IgD-negative memory B cell (primary cell): ENCODE measurements around the gene DNAH12. TPM values are rescaled to one million over a fixed set of nuclear protein-coding genes. Genes with fewer than 3 reads are reported as not detected.
A peak's percentile ranks its signal among the peaks of the same experiment; 100 is the strongest.
"Not testable (repeated sequence)": the region's sequence is repeated elsewhere in the genome, so short reads cannot be mapped to it uniquely, and the experiment has no call there.

Experiments used
- H3K27ac Mint-ChIP-seq, 3 donors: one replicate each; pipeline ENCODE4 v1.8.0; 2020 to 2022; ENCODE audit warnings: mild to moderate bottlenecking in 3 of 3, mixed read lengths in 3 of 3, moderate library complexity in 1 of 3
- H3K27me3 Mint-ChIP-seq: one replicate; pipeline ENCODE4 v1.8.0; 2021; ENCODE audit warnings: mixed read lengths
- H3K36me3 Mint-ChIP-seq: one replicate; pipeline ENCODE4 v1.8.0; 2020; ENCODE audit warnings: mild to moderate bottlenecking, mixed read lengths
- H3K4me1 Mint-ChIP-seq, 3 donors: one replicate each; pipeline ENCODE4 v1.8.0; 2020 to 2022; ENCODE audit warnings: mixed read lengths in 3 of 3, mild to moderate bottlenecking in 1 of 3
- H3K4me3 Mint-ChIP-seq, 4 donors: one replicate each; pipeline ENCODE4 v1.8.0; 2020 to 2022; ENCODE audit warnings: mild to moderate bottlenecking in 4 of 4, mixed read lengths in 4 of 4, moderate library complexity in 3 of 4
- H3K9me3 Mint-ChIP-seq, 3 donors: one replicate each; pipeline ENCODE4 v1.8.0; 2020 to 2021; ENCODE audit warnings: mixed read lengths in 3 of 3, mild to moderate bottlenecking in 1 of 3
- polyA plus RNA-seq: library from polyadenylated mRNA; unstranded; fragments of 300-500 nt; fragmentation: Illumina TruSeq; gene quantifications from one replicate; pipeline ENCODE4 v1.2.3, GENCODE V29; 2021

Gene DNAH12
- polyA plus RNA-seq, 1 donor from 2014 or later: not detected

DNA sequence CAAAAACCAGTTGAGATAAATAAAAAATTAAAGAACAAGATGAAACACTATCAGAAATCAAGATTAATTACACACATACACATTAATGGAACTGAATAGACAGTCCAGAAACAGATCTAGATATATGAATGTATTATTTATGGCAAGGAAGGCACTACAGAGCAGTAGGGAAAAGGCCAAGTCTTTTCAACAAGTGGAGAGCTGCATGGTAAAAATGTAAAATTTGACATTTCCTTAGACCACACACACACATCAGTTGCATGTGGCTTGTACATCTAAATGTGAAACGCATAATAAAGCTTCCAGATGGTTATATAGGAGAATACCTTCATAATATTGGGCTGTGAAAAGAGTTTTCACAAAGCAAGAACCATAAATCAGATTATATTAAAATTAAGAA, 193.9 kb downstream of the DNAH12 start:
- Mint-ChIP-seq H3K36me3 (no peaks in the 10 kb centered on the region), H3K27ac (no peak overlapping the region), H3K27me3 (peaks cover 1% of the 10 kb centered on the region), H3K4me1 (peaks cover 5 to 11% (median 6%) of the 10 kb centered on the region in 3 donors), H3K9me3 (peaks cover 3 to 13% (median 4%) of the 10 kb centered on the region in 3 donors), H3K4me3 (no peak overlapping the region)

DNA sequence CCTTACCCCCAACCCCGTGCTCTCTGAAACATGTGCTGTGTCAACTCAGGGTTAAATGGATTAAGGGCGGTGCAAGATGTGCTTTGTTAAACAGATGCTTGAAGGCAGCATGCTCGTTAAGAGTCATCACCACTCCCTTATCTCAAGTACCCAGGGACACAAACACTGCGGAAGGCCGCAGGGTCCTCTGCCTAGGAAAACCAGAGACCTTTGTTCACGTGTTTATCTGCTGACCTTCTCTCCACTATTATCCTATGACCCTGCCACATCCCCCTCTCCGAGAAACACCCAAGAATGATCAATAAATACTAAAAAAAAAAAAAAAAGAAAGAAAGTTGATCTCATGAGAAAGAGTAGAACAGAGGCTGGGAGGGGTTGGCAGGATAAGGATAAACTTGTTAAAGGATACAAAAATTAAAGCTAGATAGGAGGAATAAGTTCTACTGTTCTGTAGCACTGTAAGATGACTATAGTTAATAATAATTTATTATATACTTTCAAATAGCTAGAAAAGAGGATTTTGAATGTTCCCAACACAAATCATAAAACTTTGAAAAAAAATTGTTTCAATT, 205.0 kb downstream of the DNAH12 start:
- not testable (repeated sequence) for H3K4me1 Mint-ChIP-seq, H3K4me3 Mint-ChIP-seq, H3K27ac Mint-ChIP-seq, H3K36me3 Mint-ChIP-seq, H3K9me3 Mint-ChIP-seq
- H3K27me3 Mint-ChIP-seq: peaks cover 14% of the 10 kb centered on the region

DNA sequence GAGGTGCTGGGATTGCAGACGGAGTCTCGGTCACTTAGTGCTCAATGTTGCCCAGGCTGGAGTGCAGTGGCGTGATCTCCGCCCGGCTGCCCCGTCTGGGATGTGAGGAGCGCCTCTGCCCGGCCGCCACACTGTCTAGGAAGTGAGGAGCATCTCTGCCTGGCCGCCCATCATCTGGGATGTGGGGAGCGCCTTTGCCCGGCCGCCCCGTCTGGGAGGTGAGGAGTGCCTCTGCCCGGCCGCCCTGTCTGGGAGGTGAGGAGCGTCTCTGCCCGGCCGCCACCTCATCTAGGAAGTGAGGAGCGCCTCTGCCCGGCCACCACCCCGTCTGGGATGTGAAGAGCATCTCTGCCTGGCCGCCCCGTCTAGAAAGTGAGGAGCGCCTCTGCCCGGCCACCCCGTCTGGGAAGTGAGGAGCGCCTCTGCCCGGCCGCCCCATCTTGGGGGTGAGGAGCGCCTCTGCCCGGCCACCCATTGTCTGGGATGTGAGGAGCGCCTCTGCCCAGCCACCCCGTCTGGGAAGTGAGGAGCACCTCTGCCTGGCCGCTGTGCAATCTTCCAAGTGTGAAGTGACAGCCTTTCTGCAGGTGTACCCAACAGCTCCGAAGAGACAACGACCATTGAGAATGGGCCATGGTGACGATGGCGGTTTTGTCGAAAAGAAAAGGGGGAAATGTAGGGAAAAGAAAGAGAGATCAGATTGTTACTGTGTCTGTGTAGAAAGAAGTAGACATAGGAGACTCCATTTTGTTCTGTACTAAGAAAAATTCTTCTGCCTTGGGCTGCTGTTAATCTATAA, 205.7 kb downstream of the DNAH12 start:
- not testable (repeated sequence) for H3K9me3 Mint-ChIP-seq, H3K4me1 Mint-ChIP-seq, H3K36me3 Mint-ChIP-seq, H3K4me3 Mint-ChIP-seq, H3K27ac Mint-ChIP-seq
- peaks cover 13% of the 10 kb centered on the region for H3K27me3 Mint-ChIP-seq

DNA sequence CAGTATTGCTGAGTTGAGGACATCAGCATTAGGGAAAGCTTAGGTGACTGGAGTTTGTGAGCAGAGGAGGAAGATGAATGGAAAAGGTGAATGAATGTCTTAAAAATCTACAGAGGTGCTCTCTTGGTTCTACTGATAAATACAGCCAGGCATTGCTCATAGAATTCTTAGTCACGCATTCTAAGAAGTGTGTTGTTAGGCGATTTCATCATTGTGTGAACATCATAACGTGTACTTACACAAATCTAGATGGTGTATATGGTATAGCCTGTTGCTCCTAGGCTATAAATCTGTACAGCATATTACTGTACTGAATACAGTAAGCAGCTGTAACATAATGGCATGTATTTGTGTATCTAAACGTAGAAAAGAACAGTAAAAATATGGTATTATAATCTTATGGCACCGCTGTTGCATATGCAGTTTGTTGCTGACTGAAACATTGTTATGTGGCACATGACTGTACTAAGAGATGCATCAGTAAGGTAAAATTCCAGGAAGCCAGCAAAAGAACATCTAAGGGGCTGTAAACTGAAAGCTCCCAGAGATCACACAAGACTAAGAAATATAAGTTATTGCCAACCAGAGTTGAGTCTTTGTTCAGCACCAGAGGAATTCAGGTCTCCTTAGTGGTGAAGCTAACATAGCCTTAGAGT, 208.7 kb downstream of the DNAH12 start:
- Mint-ChIP-seq H3K36me3 (no peaks in the 10 kb centered on the region), H3K9me3 (no peaks in the 10 kb centered on the region), H3K27me3 (peaks cover 9% of the 10 kb centered on the region), H3K27ac (no peak overlapping the region), H3K4me3 (no peak overlapping the region), H3K4me1 (no peaks in the 10 kb centered on the region)

DNA sequence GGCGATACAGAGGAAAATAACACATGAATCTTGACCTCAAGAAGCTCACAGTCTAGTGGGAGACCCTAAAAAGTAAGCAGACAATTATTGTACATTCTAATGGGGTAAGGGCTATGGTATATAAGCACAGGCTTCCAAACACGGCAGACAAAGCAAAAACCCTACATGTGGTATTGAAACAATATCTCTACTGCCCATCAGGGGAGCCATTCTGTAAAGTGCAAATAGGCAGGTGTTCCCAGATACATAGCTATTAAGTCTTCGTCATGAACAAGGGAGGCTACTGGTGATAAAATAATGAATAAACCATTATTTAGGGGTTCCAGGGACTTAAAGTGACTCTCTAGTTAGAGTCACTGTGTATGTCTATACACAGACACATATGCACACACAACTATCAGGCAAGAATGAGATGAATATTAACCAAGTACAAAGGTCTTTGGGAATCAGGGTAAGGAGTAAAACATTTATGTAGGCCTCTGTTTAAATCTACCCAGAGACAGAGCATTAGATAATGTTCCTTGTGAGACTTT, 213.0 kb downstream of the DNAH12 start:
- no peaks in the 10 kb centered on the region for H3K36me3 Mint-ChIP-seq
- no peak overlapping the region for H3K27ac Mint-ChIP-seq
- H3K4me3 Mint-ChIP-seq: no peak overlapping the region
- H3K4me1 Mint-ChIP-seq: no peaks in the 10 kb centered on the region
- peaks cover 11% of the 10 kb centered on the region for H3K27me3 Mint-ChIP-seq
- peaks cover 0 to 5% (median 0%) of the 10 kb centered on the region in 3 donors for H3K9me3 Mint-ChIP-seq

DNA sequence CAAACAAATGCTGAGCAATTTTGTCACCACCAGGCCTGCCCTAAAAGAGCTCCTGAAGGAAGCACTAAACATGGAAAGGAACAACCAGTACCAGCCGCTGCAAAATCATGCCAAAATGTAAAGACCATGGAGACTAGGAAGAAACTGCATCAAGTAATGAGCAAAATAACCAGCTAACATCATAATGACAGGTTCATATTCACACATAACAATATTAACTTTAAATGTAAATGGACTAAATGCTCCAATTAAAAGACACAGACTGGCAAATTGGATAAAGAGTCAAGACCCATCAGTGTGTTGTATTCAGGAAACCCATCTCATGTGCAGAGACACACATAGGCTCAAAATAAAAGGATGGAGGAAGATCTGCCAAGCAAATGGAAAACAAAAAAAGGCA, 217.6 kb downstream of the DNAH12 start:
- H3K36me3 Mint-ChIP-seq, H3K4me3 Mint-ChIP-seq, H3K27me3 Mint-ChIP-seq, H3K4me1 Mint-ChIP-seq, H3K9me3 Mint-ChIP-seq, H3K27ac Mint-ChIP-seq: not testable (repeated sequence)

DNA sequence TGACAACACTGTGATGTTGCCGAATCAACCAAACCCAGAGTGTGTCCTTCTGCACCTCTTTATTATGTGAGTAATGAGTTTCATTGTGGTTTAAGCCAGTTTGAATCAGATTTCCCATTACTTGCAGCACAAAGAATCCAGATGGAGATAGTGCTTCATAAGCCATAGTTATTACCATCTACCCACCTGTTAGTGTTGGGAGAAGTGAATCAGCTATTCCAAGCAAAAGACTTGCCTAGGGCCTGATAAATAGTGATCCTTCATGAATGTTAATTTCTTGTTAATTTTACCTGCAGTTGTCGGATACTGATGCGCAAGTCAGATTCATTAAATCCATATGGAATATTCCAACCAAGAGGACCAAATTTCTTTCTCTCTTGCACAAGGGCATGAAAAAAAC, 229.9 kb downstream of the DNAH12 start:
- no peaks in the 10 kb centered on the region for H3K36me3 Mint-ChIP-seq
- H3K9me3 Mint-ChIP-seq: peaks cover 0 to 4% (median 0%) of the 10 kb centered on the region in 3 donors
- H3K4me3 Mint-ChIP-seq: no peak overlapping the region
- peaks cover 0 to 3% (median 0%) of the 10 kb centered on the region in 3 donors for H3K4me1 Mint-ChIP-seq
- H3K27ac Mint-ChIP-seq: no peak overlapping the region
- H3K27me3 Mint-ChIP-seq: peaks cover 3% of the 10 kb centered on the region

DNA sequence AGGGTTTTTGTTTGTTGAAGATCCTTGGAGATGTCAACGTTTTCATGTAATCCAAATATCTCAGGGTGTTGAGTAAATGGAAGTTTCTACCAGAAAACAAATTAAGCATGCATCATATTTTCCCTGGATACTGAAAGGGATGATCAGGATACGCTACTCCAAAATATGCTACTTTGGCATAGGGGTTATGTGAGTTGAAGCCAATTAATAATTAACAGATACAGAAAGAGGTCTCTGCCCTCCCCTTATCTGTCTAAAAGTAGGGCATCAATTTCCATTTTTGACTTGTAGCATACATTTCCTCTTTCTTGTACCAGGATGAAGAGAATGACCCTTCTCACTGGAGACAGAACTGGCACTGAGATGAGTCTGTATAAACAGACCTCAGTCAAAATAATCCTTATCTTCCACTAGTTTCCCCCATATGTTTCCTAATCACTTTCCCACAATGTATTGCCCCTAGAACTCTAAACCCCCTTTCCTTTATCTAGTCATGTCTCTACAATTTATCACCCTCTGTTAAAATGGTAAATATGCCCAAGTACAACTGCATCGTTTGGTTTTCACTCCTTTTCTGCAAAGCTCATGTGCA, 234.3 kb downstream of the DNAH12 start:
- no peaks in the 10 kb centered on the region for H3K36me3 Mint-ChIP-seq
- H3K27ac Mint-ChIP-seq: no peak overlapping the region
- H3K27me3 Mint-ChIP-seq: peaks cover 2% of the 10 kb centered on the region
- no peak overlapping the region for H3K4me3 Mint-ChIP-seq
- H3K4me1 Mint-ChIP-seq: no peaks in the 10 kb centered on the region
- H3K9me3 Mint-ChIP-seq: no peaks in the 10 kb centered on the region

DNA sequence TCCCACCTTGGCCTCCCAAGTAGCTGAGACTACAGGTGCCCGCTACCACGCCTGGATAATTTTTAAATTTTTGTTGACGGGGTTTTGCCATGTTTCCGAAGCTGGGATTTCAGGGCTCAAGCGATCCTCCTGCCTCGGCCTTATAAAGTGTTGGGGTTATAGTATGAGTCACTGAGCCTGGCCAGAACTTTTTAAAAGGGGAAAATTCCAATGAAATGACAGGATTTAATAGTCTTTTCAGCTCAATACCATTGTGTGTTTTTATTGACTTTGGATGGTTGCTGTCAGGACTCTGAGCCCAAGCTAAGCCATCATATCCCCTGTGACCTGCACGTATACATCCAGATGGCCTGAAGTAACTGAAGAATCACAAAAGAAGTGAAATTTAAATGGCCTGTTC, 240.6 kb downstream of the DNAH12 start:
- H3K36me3 Mint-ChIP-seq, H3K27ac Mint-ChIP-seq, H3K4me3 Mint-ChIP-seq, H3K4me1 Mint-ChIP-seq, H3K9me3 Mint-ChIP-seq, H3K27me3 Mint-ChIP-seq: not testable (repeated sequence)

DNA sequence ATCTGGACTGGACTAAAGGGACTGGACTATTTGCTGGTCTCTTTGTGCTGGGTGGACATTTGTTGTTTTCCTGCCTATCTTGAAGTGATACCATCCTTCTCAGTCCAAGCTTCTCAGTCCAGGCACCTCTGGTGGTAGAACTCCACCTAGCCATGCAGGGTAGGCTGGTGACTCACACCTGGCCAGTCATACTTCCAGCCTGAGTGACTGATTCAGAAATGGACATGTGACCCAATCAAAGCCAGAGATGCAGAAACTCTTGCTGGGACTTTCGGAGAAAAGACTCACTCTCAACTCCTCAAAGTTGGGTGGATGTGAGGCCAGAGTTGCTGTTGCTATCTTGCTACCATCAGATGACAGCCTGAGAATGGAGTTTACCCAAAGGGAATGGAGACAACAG, 246.1 kb downstream of the DNAH12 start:
- H3K4me3 Mint-ChIP-seq: no peak overlapping the region
- peaks cover 7% of the 10 kb centered on the region for H3K27me3 Mint-ChIP-seq
- no peak overlapping the region for H3K27ac Mint-ChIP-seq
- peaks cover 2% of the 10 kb centered on the region for H3K36me3 Mint-ChIP-seq
- H3K4me1 Mint-ChIP-seq: no peaks in the 10 kb centered on the region
- no peaks in the 10 kb centered on the region for H3K9me3 Mint-ChIP-seq

DNA sequence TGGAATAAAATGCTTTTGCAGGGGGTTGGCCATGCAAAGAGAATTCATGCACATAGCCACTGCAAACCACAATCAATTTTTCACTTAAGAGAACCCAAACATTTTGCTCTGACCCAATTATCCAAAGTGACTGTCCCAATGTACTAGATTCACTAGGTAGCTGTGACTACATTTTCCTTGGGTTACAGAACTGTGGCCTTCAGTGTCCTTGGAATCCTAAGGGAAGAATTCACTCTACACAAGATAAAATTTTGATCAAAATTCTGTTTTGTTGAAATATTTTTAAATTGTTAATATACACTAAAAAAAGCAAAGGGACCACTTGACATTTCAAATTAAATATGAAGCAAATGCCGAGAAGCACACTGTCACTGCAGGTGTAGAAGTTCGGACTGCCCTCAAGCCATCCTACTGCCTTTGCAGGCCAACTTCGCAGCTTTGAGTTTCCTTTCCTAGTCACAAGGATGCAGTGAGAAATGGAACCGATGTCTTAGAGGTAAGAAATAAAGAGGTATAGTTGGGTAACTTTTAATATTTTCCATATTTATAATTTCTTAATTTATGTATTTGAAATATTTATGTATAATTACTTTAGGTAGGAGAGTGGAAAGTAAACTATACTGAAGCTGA, 251.1 kb downstream of the DNAH12 start:
- Mint-ChIP-seq H3K4me3 (no peak overlapping the region), H3K27ac (no peak overlapping the region), H3K4me1 (no peaks in the 10 kb centered on the region), H3K9me3 (no peaks in the 10 kb centered on the region), H3K36me3 (peaks cover 2% of the 10 kb centered on the region), H3K27me3 (peaks cover 3% of the 10 kb centered on the region)

DNA sequence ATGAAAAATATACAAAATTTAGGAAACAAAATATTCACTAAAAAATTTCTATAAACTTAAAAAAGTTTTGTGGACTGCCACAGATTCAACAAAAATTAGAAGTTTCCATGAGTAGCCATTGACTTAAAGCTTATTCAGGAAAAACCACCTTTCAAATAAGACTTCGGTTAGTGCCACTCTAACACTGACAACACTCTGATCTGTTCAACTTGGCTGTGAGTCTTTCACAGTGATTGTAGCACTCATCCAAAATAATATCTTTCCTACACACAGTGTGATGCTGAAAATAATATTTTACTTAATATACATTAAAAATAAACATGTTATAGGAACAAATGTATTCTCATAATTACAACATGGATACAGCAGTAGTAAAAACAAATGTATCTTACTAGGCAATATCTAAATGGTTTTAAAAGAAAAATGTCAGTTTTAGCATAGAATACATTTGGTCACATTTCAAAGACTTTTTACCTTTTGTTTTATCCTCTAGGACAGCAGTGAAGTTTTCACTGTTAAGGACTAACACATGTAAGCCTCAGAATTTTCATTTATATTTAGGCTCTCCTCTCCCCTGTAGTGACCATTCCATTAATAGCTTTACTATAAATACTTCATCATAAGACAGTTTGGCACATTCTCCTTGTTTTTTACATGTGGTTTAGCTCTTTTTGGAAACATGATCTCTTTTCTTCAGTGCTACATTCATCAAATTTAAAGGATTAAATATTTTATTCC, 251.8 kb downstream of the DNAH12 start, which contains the start of gene ASB14:
ASB14 (minus strand) TSS at position 527 of the 738 bp plus-strand sequence. CDS start 652 bp downstream, outside the sequence.
- no peaks in the 10 kb centered on the region for H3K4me1 Mint-ChIP-seq
- H3K4me3 Mint-ChIP-seq: no peak within 1 kb of the TSS
- no peaks in the 10 kb centered on the region for H3K9me3 Mint-ChIP-seq
- H3K27ac Mint-ChIP-seq: no peak within 1 kb of the TSS
- peaks cover 3% of the 10 kb centered on the region for H3K27me3 Mint-ChIP-seq
- peaks cover 2% of the 10 kb centered on the region for H3K36me3 Mint-ChIP-seq

DNA sequence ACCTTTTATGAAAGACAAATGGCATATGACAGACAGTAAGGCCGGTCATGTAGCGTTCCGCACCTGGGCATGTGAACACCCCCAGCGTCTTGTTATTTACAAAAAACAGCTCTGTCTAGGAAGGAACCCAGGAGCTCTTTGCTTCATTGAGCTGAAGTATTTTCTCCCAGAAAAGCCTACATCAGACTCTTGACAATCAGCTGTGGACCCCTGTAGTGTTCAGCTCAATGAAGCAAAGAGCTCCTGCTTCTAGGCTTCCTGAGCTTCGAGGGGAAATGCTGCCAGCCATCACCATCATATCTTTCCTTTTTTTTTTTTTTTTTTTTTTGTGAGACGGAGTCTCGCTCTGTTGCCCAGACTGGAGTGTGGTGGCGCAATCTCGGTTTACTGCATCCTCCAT, 255.7 kb downstream of the DNAH12 start:
- Mint-ChIP-seq H3K4me1 (no peaks in the 10 kb centered on the region), H3K9me3 (peaks cover 0 to 2% (median 0%) of the 10 kb centered on the region in 3 donors), H3K36me3 (no peaks in the 10 kb centered on the region), H3K4me3 (no peak overlapping the region), H3K27ac (peak overlapping the region in 1 of 3 donors; percentile 43), H3K27me3 (peaks cover 3% of the 10 kb centered on the region)

DNA sequence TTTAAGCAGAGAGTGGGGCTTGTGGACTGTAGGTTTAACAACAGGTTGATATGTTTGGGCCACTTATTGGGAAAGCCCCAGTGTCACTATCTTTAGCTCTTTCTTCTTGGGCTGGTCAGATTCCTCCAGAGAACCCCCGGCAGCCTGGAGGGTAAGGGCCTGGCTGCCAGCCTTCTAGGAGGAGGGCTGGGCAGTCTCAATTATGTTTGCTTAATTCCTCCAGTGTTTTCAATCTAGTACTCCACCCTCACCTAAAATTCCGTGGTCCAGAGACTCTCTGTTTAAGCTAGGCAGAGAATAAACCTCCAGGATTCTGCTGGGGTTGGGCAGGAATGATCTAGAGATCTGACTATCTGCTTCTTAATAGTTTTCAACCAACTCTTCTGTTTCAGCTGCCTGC, 256.9 kb downstream of the DNAH12 start:
- Mint-ChIP-seq H3K4me1 (no peaks in the 10 kb centered on the region), H3K27ac (no peak overlapping the region), H3K9me3 (peaks cover 0 to 2% (median 0%) of the 10 kb centered on the region in 3 donors), H3K27me3 (peaks cover 3% of the 10 kb centered on the region), H3K36me3 (no peaks in the 10 kb centered on the region), H3K4me3 (no peak overlapping the region)
